Purkinje cell (primary cell): ENCODE measurements around the gene DNASE1L3. TPM values are rescaled to one million over a fixed set of nuclear protein-coding genes. Genes with fewer than 3 reads are reported as not detected.

Experiments used
- polyA plus RNA-seq: library from polyadenylated mRNA; unstranded; fragments of >200 nt; fragmentation: Nextera tagmentation; gene quantifications from 2 replicates; pipeline ENCODE4 v1.2.1, GENCODE V29; 2014

DNASE1L3 gene
- not detected in 2 replicates for polyA plus RNA-seq

DNA sequence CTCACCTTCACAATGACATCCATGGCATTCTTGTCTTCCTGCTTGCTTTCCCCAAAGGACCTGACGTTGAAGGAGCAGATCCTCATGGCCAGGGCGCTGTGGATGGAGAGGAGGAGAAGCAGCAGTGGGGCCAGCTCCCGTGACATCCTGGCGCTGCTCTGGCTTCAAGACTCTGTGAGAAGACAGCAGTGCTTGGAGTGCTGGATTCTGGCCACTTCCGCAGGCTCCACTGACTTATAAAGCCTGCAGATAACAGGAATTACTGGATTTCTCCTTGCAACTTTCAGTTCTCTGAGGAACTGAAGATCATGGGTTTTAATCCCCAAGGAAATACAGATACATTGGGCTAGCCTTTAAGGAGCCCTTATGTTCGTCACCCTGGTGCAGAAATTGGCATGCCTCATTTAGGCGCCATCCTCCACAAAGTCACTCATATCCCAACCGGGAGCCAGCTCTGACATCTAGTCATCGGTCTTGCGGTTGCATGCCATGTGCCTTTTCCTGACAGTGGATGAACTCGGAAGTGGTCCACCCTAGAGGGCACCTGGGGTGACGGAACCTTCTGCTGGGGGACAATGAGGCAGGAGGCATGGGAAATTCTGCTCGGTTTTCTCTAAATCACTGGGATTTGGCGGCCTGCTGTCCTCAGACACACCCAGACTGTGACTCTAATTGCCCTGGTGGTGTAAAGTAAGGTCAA, at the start of gene DNASE1L3:
DNASE1L3 (minus strand) TSS at position 212 of the 700 bp plus-strand sequence; CDS start at position 146, 66 bp downstream.

GRCh38 chr3:58237238-58237940, 26.6 kb upstream of the DNASE1L3 start, which contains the start of gene ABHD6:
TSS of gene ABHD6 (plus strand) at chr3:58237792. CDS start at chr3:58256587, 18,795 bp downstream.

Other genes starting within 250 kb of the DNASE1L3 start
- gene FLNB, start 202.6 kb downstream of the DNASE1L3 start, polyA plus RNA-seq: 3.5 and 3.8 TPM in 2 replicates
- gene ABHD6, start 26.8 kb upstream of the DNASE1L3 start, polyA plus RNA-seq: 40.2 and 53.3 TPM in 2 replicates
- gene RPP14, start 95.3 kb upstream of the DNASE1L3 start, polyA plus RNA-seq: 11.1 and 14.9 TPM in 2 replicates
- 17.9 and 26.9 TPM in 2 replicates for gene HTD2, start 95.5 kb upstream of the DNASE1L3 start, polyA plus RNA-seq
- gene PXK, start 121.9 kb upstream of the DNASE1L3 start, polyA plus RNA-seq: 19.6 and 20.2 TPM in 2 replicates
- gene PDHB, start 222.9 kb upstream of the DNASE1L3 start, polyA plus RNA-seq: 253 and 346 TPM in 2 replicates